GM21447 (cell line): ENCODE measurements around the gene BMPR1B.

Source experiments
- ATAC-seq: cut with Tn5 transposase; IDR thresholded peaks from one replicate; pipeline ENCODE4 v1.9.1; 2021; ENCODE audit not compliant: unreplicated experiment

BMPR1B gene

DNA sequence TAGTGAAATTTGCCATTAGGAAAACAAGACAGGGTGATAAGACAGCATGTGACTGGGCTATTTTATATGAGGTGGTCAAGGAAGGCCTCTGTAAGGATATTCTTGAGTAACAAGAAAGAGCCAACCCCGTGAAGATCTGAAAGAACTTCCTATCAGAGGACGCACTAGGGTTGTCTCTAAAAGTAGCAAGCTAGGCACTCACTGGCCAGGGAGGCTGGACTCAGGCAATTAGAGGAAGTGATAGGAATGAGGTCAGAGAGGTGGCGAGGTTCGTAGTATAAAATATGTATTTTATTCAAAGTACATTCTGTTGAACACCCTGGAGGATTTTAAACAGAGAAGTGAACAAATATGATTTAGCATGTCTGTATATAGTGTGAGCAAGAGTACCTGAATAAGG lies 4.6 kb downstream of the BMPR1B start:
- ATAC-seq = no peak

DNA sequence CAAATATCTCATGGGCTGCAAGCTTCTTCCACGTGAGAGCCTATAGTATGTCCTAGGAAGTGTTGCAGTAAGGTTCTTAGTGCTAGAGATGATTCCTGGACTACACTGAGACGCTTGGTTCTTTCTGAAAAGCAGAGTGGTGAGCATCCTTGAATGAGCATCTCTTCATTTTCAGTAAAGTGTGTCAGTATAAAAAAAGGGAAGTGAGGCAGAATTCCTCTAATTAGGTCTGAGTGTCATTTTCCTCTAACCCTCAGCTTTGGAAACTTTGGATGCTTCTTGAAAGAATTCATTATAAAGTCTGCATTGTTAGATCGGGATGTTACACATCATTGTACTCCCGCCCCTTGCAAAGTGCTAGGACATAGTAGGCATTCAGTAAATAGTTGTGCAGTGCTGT lies 5.2 kb downstream of the BMPR1B start:
- no peak for ATAC-seq

DNA sequence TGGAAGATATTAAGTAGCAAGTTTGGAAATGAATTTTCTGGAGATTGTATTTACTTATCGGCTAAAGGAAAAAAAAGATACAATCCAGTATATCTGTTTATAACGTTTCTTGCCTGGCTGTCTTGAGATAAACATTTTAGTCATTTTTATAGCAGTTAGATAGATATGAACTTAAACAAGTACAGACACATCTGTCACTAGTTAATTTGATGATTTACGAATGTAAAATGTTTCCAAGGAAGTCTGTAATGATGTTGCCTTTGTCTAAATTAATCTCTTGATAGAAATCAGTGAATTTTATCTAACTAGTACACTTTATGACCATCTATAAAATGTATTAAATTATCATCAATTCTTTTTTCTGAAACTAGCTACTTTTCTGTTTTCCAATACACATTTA lies 5.7 kb downstream of the BMPR1B start:
- ATAC-seq = no peak

DNA sequence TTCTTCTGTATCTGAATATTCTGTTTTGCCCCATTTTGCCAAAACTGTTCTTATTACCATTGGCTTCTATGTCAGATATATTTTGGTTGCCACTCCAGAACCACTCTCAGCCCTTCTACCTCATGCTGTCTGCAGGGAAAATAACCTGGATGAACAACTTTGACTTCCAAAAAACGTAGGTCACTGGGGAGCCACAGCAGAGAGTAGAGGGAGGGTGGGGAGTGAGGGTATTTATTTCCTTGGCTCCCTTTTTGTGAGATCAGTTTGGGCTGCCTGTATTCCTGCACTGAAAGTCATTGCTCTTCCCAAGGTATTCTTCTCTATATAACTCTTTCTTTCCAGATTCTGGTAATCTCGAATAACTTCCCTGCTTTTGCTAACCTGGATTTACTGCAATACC lies 6.3 kb downstream of the BMPR1B start:
- no peak for ATAC-seq

DNA sequence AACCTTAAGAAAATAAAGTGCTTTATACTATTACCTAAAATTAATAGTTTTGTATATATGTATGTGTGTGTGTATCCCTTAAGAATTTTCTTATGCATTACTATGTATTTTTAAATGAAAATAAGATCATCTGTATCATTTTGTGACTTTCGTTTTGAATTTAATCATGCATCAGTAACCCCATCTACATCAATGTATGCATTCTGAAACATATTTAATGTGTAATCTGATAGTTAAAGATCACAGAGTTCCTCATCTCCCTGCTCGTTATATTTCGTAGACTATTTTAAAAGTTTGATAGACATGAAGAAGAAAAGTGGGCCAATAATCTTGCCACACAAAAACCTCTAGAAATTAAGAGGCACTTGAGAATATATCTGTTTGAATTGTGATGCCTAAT lies 7.4 kb downstream of the BMPR1B start:
- no peak for ATAC-seq

DNA sequence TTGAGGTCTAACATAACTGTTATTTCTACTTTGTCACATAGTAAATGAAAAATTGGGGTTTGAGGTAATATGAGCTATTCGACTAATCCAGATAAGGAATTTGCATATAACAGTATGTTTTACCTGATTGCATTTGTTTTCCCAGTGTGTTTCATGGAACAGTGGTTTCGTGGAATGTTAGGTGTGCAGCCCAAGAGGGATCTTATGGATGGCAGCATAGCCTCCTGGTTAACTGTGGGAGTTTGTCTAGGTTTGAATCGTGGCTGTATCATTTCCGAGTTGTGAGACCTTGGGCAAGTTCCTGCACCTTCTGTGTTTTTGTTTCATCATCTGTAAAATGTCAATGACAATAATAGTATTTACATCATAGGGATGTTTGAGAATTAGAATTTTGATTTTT lies 7.9 kb downstream of the BMPR1B start:
- no peak for ATAC-seq

DNA sequence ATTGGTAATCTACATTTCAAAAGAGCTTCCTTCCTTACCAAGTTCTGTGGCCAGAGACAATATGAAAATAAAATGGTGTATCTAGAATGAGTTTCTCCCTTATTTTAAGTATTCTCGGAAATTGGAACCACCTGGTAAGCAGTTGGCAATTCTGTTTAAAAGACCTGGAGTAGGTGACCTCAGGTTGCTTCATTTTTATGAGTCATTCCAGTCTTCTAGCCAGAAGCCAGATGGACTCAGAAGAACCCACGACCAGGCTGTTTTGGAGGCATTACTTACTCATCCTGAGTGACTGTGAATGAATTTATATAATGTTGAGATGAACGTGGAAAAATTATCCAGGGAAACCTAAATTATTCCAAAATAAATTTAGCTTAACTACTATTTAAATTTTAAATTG lies 9.1 kb downstream of the BMPR1B start:
- ATAC-seq = no peak

DNA sequence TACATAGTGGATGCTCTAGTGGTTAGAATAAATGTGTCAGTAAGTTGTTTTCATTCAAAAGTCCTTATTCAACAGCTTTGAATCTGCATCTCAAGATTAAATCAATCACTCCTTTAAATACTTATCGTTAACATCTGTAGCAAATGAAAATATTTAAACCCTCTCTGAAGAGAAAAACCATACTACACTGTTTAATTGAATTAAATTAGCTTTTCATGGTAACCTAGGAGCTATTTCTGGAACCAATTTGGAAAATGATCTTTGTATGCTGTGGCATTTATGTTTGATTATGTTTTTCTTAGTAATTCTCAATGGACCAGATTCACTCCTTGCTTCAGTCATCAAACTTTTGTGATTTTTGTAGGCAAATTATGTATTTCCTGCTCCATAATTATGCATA lies 9.7 kb downstream of the BMPR1B start:
- ATAC-seq = no peak

DNA sequence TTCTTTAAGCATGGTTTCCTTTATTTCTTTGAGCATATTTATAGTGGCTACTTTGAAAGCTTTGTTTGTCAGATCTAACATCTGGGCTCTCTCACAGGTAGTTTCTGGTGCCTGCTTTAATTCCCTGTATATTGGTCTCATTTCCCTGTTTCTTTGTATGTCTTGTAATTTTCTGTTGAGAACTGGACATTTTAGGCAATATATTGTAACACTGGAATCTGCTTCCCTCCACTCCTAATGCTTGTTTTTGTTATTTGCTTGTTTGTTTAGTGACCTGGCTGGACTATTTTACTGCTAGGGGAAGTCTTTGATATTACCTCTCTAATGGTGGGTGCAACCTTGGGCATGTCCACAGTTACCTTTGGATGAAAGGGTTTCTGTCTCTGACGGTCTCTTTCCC lies 25.0 kb downstream of the BMPR1B start:
- no peak for ATAC-seq

DNA sequence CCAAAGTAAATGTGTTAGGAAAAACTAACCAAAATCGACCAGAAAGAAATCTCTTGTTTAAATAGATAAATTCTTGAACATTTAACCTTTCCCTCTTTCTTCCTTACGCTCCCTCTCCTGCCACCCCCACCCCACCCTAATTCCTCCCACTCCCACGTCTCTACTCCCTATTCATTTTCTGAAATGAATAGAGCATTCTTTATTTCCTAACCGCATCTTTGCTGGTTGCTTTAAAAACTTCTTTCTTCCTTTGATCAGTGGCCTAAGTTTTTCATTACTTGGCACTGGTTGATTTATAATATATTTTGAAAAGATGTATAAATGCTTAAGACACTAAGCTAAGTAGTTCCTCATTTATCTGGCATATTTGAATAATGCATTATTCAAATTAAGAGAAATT lies 33.9 kb downstream of the BMPR1B start:
- ATAC-seq = no peak

DNA sequence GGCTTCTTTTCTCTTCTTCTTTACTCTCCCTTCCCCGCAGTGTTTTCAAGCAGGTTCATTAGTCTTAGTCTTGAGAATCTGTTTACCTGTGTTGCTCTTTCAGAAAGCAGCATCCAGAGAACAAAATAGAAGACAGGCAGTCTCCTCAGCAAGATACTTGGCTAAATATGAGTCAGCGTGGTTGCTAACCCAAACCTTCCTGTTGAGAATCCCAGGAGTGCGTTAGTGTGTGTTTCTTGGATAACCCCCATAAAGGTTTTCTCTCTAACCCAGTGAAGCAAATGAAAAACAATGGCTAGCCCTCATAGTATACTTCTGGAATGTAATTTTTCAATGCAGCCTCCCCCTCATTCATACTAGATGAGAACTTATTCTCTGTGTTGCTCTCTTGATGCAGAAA lies 41.1 kb downstream of the BMPR1B start:
- ATAC-seq = no peak

DNA sequence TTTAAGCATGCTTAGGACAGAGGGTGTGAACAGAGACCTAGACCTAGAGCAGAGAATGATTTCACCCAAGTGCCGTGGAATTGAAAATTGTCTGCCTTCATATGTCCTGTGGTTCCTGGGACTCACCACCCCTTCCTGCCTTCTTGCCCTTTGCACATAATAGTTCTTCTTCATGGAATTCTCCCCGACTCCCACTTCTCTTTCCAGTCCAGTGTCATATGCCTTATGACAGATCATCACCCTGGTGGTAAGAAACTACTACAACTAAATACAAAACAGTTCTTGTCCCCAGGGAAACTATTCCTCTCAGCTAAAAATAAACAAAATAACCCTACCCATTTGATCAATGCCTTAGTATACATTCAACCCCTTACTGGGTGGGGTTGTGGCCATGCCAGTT lies 43.3 kb downstream of the BMPR1B start:
- no peak for ATAC-seq

DNA sequence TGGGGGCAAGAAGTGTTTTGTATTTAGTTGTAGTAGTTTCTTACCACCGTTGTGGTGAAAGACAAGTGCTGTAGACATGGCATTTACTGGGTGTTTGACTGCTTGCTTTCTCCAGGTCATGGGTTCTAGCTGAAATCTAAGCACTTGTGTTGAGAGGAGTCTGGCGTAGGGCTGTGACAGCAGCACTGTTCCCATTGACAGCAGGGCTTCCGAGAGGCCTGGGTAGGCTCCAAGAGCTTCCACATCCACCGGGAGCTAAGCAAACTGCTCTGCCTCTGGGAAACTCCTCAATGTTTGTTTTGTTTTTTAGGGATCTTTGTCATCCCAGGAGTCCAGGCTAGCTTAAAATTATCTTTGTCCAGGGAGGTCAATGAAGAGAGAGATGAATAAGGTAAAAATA lies 44.3 kb downstream of the BMPR1B start:
- ATAC-seq = no peak

DNA sequence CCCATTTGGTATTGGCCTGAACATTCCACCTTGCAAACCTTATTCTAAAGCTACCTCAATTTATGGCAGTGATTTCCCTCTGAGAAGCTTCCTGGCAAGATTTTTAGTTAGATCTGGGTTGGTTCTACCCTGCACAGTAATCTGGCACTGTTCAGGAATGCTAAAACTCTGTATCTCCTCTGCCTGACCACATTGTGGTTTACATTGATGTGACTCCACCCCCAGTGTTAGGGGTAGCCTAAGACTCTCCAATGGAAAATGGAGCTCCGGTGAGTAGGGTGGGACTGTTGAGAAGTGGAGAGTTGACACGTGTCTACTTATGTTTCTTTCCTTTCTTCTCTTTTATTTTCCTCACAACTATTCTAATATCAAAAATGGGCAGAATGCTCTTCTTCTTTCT lies 45.4 kb downstream of the BMPR1B start:
- ATAC-seq = no peak

DNA sequence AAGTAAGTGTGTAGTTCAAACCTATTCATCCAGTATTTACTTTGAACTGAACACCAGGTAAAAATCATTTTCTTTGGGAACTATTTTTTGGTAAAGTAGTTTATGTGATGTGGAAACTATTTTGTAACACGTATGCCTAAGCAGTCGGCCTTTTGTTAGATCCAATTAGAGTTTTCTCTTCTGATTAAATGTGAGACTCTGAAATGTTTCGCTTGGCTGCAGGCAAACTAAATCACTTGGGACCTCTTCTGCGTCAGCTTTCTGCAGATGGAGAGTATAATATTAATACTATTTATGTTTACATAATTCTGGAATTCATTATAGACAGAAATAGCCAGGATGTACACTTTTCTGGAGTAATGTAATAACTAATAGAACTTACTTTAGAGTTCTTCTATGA lies 46.9 kb downstream of the BMPR1B start:
- ATAC-seq = no peak

DNA sequence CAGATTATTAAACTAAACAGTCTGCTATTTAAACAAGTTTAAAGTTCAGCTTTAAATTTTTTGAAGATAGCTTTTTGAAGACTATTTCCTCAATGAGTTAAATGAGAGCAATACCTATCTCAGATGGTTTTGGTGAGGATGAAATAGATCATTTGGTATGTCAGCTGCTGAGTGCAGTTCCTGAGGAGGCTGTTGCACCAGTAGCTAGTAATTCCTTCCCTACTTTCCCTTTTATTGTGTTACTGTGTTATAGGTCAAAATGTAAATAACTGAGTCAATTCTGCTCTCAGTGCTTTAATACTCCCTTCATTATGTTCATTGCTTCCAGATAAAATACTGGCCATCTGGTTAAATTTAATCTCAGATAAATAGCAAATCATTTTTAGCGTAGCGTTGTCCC lies 48.6 kb downstream of the BMPR1B start:
- no peak for ATAC-seq

DNA sequence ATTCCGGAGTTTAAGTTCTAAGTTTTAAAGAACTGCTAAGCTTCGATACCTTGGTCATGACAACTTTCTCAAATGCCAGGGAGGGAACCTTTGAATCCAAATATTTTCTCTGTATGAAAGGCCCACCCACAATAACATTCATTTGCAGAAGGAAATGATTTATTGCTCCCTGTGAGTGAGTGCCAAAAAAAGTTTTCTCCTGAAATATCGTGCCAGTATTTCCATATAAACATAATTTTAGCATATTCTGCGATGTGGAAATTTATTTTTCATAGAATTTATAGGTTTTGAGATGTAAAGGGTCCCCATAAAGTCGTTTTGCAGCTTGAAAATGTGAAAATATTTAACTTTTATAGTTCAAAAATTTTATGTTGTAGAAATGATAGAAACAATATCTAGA lies 53.9 kb downstream of the BMPR1B start:
- ATAC-seq = no peak

DNA sequence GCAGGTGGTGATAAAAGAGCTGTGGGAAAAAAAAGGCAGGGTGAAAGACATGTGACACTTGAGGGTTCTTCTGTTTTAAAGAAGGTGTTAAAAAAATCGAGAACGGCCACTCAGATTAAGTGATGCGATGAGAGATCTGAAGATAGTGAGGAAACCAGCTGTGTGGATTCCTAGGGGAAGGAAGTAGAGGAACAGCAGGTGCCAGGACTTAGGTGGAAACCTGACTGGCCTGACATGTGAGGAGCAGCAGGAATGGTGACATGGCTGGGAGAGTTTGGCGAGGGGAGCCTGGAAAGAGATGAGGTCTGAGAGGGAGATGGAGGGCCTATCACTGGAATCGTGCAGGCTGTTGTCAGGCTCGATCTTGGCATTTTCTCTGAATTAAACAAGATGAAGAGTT lies 55.5 kb downstream of the BMPR1B start:
- ATAC-seq = no peak

DNA sequence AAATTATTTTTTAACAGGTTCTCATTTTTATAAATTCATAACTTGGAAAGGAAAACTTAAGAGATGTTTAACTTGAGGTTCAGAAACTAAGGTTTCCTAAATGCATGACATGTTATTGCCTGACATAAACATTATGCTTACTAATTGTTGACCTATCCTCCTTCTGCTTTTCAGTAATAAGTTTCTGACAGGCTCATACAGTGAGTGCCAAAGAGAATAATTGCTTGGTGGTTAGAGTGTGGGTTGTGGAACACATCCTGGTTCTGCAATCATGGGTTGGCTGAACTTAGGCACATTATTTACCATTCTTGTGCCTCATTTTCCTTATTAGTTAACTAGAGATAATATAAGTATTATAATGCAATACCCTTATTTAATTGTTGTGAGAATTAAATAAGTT lies 56.5 kb downstream of the BMPR1B start:
- ATAC-seq = no peak

DNA sequence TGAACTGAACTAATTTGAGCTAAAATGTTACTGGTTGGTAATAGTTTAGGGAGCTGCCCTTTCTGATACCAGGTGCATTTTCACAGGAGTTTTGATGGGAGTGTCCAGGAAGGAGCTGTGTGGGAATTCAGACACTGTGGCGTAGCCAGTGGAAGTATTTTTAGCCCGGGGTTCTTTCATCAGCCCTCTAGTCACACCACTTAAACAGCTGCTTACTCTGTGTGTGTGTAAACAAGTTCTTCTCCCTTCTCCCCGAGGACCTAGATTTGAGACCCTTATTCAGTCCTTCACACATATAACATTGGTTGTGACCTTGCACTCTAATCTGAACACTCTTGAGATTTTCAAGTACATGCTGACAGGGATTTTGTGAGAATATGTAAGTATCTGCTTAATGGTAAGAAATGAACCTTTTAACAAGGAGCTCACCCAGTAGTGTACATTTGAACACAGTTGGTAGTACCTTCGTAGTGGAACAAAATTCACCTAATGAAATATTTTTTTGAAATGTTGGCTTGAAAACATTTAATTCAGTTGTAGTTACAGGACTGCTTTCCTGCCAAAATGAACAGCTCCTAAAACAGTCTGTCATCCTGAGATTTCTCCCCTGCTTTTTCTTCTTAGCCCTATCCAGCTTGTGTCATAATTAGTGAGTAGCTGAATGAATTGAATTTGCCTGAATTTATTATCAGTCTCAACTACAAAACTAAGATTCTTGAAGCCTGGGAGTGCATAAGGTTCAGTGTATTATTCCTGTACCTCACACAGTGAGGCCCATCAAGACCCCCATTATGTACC lies 61.8 kb downstream of the BMPR1B start:
- ATAC-seq = no peak

DNA sequence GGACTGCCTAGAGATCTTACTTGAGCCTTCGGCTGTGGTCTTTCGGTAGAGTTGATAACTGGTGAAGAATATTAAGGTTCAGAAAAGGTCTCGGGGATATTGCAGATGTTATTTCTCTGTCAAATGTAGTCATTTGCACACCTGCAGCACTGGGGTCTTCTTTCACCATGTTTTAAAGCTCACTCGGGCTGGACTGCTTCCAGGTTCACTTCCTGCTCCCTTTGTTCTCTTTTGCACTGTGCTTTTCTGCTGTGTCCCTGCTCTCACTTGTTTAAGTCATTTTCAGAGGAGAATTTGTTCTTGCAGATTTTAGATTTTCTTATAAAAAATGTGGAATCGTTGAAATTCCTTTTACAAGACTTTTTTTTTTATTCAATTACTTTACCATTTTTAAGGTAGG lies 68.5 kb downstream of the BMPR1B start:
- ATAC-seq = no peak

DNA sequence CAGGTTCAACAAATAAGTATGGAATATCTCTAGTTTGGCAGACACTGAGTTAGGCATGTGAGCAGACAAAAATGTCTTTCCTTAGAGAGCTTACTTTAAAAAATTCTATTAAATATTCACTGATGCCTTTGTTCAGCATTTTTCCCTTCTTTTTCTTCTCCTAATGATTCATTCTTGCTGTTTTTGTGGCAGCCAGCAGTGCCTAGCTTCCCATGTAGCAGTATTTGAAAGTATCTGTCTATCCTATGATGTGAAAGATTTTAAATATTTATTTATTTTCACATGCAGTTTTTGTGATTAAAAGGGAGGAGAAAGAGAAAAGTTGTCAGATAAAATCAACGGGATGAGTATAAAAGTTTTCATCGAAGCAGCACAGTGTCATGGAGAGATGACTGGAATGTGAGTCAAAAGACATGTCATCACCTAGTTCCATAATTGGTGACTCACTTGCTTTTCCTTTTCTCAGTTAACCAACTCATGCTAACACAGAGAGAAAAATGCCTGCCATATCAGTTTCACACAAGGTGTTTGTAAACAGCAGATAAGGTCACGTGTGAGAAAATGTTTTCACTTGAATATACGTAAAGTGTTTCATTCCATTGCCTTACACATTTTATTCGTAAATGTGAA lies 69.8 kb downstream of the BMPR1B start:
- ATAC-seq = no peak

DNA sequence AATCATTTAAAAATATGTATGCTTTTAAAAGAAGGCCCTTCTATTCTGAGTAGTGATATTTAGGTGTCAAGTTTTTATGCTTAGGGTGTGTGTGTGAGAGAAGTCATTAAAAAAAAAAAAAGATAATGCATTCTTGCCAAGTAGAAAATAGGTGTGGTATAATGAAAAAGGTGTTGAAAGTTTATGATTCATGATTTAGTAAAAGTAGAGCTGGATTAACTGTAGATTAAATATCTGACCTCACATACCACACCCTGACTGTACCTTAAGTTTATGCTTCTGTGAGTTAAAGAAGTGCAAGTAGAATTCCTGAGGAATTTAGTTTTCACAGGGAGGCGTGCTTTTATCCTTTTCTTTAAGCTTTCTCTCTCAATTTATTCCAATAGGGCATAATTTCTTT lies 71.1 kb downstream of the BMPR1B start:
- ATAC-seq = no peak
